VCaP (cell line): Measurements from ENCODE around the gene PDZD2.
"Not testable (repeated sequence)": the region's sequence is repeated elsewhere in the genome, so short reads cannot be mapped to it uniquely, and the experiment has no call there.

Experiments
- H3K27ac ChIP-seq: fragments of 450-650 bp; 2 replicates; pipeline ENCODE4 v1.5.1; 2017
- TF ChIP-seq, protein P1 (sequence below): fragments of 450-650 bp; conservative IDR thresholded peaks from 2 replicates; pipeline ENCODE4 v1.5.1; 2017; ENCODE audit warnings: mild to moderate bottlenecking, moderate library complexity

The PDZD2 gene

DNA sequence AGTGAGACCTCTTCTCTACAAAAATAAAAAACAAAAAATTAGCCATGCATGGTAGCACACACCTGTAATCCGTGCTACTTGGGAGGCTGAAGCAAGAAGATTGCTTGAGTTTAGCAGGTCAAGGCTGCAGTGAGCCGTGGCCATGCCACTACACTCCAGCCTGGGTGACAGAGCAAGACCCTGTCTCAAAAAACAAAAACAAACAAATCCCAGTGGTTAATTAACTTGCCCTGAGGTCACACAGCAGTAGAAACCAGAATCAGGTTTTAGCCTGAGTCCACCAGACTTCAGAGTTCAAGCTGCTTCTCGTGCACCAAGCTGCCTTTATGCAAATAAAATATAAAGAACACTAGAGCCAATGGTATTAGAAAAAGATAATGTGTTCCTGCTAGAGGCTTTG is 365.5 kb downstream of the PDZD2 start:
- TF ChIP-seq, protein P1, sequence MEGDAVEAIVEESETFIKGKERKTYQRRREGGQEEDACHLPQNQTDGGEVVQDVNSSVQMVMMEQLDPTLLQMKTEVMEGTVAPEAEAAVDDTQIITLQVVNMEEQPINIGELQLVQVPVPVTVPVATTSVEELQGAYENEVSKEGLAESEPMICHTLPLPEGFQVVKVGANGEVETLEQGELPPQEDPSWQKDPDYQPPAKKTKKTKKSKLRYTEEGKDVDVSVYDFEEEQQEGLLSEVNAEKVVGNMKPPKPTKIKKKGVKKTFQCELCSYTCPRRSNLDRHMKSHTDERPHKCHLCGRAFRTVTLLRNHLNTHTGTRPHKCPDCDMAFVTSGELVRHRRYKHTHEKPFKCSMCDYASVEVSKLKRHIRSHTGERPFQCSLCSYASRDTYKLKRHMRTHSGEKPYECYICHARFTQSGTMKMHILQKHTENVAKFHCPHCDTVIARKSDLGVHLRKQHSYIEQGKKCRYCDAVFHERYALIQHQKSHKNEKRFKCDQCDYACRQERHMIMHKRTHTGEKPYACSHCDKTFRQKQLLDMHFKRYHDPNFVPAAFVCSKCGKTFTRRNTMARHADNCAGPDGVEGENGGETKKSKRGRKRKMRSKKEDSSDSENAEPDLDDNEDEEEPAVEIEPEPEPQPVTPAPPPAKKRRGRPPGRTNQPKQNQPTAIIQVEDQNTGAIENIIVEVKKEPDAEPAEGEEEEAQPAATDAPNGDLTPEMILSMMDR: no peak
- H3K27ac ChIP-seq: no peak overlapping the region

DNA sequence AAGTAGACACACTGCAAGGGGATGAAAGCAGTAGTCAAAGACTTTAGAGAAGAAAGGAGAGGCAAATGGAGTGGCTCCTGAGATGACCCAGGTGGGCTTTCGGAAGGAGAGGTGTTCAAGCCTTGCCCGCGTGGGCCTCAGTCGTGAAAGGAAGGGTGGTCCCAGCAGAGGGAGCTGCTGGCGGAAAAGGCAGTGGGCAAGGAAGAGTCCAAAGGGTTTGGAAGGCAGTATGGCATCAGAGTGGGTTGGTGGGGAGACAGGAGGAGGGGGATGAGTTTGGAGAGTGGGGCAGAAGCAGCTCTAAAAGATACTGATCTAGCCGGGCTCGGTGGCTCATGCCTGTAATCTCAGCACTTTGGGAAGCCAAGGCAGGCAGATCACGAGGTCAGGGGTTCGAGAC is 369.8 kb downstream of the PDZD2 start:
- TF ChIP-seq, protein P1: no peak
- no peak overlapping the region for H3K27ac ChIP-seq

DNA sequence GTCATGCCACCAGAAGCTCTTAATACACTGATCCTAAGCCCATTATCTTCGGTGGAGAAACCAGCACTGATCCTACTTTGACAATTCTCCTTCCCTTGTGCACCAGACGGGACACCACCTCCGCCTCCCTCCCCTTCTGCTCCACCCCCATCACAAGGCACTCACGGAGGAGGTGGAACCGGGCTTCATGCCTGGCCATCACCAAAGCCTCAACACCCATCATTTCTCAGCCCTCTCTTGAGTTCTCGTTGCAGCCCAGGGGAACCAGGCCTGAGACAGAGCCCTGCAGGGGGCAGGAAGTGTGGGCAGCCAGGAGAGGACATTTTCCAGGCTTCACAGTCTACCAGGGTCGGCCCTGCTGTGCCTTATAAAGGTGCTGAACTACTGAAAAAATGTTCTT is 374.7 kb downstream of the PDZD2 start:
- TF ChIP-seq, protein P1: no peak
- H3K27ac ChIP-seq: no peak overlapping the region

DNA sequence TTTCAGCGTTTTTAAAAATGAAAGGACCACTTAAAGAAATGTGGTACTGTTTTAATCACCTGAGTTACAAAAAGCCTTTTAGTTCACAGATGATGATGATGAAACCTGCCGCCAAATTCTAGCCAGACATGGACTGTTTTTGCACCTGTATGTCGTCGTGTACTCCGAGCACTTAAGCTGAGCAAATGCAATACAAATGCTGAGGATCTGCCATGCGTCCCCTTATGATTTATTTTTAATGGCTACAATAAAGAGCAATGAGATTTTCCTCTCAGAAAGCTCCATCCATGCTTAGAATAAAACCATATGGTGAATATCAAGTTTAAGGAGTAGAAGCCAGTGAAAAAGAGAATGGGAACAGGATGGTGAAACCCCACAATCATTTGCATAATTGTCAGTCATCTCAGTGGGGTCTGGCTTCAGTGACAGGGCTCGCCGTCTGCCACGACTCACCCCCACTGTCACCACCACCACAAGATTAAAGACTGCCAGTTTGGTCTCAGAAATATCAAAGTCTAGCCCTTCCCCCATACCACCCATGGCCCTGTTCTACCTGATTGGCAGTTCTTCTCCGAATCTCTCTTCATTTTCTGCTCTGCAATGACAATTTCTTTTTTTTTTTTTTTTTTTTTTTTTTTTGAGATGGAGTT is 375.3 kb downstream of the PDZD2 start:
- TF ChIP-seq, protein P1: no peak
- no peak overlapping the region for H3K27ac ChIP-seq

DNA sequence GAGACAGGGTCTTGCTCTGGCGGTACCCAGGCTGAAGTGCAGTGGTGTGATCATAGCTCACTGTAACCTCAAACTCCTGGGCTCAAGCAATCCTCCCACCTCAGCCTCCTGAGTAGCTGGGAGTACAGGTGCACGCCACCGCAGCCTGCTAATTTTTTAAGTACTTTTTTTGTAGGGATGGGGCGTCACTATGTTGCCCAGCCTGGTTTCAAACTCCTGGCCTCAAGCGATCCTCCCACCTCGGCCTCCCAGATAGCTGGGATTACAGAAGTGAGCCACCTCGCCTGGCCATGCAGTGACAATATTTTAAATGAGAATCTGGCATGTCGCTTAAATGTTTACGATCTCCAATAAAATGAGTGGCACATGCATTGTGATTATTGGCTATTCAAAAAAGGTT is 376.3 kb downstream of the PDZD2 start:
- not testable (repeated sequence) for H3K27ac ChIP-seq

DNA sequence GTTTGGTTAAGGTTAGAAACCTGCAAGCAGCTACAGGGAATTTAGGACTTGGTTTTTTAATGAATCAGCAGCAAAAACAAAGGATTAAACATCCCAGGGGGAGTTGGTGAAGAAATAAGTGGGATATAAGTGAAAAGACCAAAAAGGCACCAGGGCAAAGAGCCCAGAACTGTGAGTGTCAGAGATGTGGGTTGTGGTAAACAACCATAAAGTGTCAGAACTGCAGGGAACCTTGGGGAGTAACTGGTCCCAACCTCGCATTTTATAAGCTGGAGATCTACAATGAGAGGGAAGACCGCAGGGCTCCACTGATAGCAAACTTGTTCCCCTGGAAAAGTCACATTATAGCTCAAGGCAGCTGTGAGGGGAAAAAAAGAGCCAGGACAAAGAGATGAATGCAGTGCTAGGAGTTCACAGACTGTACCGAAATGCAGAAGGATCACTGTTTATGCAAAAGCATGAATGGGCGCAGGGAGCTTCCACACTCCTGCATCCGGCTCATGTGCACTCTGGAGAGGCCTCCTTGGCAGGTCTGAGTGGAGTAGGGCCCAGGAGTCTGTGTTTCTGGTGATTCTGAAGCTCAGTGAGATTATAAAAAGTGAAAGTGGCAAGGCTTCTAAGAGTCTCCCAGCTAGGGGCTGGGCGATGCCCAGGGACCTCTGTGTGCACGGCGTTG is 378.9 kb downstream of the PDZD2 start:
- H3K27ac ChIP-seq: peak overlapping the region; percentile 53
- TF ChIP-seq, protein P1: no peak

DNA sequence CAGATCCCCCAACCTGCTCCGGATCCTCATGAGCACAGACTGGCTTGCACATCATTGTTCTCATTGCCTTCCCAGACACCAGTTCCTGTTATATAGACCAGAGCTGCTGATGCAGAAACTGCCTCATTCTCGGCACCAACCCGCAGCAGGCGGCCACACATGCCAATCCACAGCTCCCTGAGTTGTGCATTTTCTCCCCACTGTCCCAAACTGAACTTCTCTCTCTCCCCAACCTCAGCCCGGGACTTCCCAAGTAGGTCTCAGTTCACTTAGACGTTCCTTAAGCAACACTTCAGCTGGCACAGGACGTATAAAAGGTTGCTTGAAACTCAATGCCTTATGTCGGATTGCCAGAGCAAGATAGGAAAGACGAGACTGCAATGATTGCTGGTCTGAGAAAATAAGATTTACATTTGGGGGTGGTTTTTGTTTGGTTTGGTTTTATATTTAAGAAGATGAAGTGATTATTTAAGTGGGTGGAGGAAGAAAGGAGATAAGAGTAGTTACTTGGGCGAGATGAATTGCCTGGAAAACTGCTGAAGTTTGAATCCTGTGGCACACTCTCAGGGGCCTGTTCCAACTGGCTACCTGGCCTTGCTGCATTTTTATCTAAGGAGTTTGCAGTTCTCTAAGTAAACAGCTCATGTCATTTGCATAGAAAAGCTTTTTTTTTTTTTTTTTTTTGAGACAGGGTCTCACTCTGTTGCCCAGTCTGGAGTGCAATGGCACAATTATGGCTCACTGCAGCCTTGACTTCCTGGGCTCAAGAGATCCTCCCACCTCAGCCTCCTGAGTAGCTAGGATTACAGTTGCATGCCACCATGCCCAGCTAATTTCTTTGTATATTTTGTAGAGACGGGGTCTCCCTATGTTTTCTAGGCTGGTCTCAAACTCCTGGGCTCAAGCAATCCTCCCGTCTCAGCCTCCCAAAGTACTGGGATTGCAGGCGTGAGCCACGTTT is 379.8 kb downstream of the PDZD2 start:
- peak overlapping the region; percentile 53 for H3K27ac ChIP-seq
- TF ChIP-seq, protein P1: no peak
